ENCODE data around the gene SCAPER. TPM values are rescaled to one million over a fixed set of nuclear protein-coding genes. Genes with fewer than 3 reads are reported as not detected.

Gene SCAPER
- total RNA-seq, 2 experiments from 2014 or later, result 10.4 to 22.3 TPM

DNA sequence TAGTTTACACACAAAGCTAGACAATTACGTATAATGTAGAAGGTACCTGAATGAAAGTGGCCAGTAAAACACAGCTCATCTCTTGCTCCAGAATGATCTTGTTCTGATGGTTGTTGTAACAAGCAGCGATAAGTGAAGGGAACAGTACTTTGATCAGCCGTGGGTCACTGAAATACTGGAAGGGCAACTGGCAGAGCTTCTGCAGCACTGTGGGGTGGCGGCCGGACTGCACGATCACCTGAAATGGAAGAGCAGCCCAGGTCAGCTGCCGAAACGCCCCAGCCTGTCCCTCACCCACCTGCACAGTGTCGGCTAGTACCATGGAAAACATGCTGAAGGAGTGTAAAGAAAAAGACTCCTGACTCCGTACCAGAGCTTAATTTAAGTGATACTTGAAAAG, 551.2 kb downstream of the SCAPER start:
- Histone ChIP-seq H3K4me1 (ENCODE audit: insufficient read depth, low read length, poor library complexity, severe bottlenecking) (no peaks in the 10 kb centered on the region), H3K79me2 (ENCODE audit: insufficient read depth, low read depth, low read length) (no peaks in the 10 kb centered on the region), H3K4me2 (ENCODE audit: low read length) (no peak overlapping the region), H3K27ac (ENCODE audit: low read depth, low read length, poor library complexity, severe bottlenecking) (no peak overlapping the region), H3K9me3 (ENCODE audit: low read length) (no peaks in the 10 kb centered on the region), H3K9me2 (ENCODE audit: insufficient read depth, low read length) (no peaks in the 10 kb centered on the region), H3K36me3 (ENCODE audit: insufficient read depth, low read length) (no peaks in the 10 kb centered on the region), H2AFZ (ENCODE audit: low read length) (no peak overlapping the region), H3K4me3 (ENCODE audit: low read depth, low read length, poor library complexity, severe bottlenecking) (no peak overlapping the region), H4K20me1 (ENCODE audit: insufficient read depth, low read length) (no peaks in the 10 kb centered on the region)
- intact Hi-C loops (cut with micrococcal nuclease; ENCODE audit: unreplicated experiment), result no loop called here
- ChIA-PET CTCF (ENCODE audit: unreplicated experiment) (no interaction called here), POLR2A (interaction anchor here (0.7 to 1.4 kb wide), 3 partner anchors 10 to 41 kb away, joined by 3 to 5 read pairs (median 4); partner anchors contain the start of gene ISL2)
- BruUV-seq (replicated peaks), result no TSS peak
- no peak for DNase-seq (ENCODE audit: low spot score)
- TF ChIP-seq, protein P1, sequence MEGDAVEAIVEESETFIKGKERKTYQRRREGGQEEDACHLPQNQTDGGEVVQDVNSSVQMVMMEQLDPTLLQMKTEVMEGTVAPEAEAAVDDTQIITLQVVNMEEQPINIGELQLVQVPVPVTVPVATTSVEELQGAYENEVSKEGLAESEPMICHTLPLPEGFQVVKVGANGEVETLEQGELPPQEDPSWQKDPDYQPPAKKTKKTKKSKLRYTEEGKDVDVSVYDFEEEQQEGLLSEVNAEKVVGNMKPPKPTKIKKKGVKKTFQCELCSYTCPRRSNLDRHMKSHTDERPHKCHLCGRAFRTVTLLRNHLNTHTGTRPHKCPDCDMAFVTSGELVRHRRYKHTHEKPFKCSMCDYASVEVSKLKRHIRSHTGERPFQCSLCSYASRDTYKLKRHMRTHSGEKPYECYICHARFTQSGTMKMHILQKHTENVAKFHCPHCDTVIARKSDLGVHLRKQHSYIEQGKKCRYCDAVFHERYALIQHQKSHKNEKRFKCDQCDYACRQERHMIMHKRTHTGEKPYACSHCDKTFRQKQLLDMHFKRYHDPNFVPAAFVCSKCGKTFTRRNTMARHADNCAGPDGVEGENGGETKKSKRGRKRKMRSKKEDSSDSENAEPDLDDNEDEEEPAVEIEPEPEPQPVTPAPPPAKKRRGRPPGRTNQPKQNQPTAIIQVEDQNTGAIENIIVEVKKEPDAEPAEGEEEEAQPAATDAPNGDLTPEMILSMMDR (conservative IDR thresholded peaks at IDR 0.05; ENCODE audit: low read length), result no peak
- no peak for TF ChIP-seq EZH2phosphoT487 (IDR thresholded peaks at IDR 0.05; ENCODE audit: borderline replicate concordance, low read depth, low read length)

DNA sequence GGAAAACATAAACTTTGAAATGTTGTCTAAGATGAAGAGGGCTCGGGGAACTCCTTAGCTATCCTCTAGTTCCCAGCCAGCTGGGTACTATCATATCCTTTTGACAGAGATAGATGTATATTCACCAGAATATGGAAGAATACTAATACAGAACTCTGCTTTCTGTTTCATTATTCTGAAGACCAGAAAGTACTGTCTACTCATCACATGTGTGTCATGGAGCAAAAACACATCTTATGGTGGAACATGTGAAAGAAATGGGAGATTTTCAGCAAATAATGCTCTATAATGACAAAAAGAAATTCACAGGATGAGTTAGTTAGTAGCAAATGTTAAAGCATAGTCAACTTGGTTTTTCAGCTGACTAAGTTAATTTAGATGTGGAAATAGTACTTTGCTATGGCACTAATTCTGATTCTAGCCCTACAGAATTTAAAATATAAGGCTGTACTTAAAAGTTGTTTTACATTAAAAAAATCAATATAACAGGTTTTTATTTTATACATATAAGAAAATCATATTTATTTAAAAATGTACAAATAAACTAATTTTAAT, 552.0 kb downstream of the SCAPER start:
- TF ChIP-seq, protein P1 (conservative IDR thresholded peaks at IDR 0.05; ENCODE audit: low read length), result no peak
- TF ChIP-seq EZH2phosphoT487 (IDR thresholded peaks at IDR 0.05; ENCODE audit: borderline replicate concordance, low read depth, low read length), result no peak
- BruUV-seq (replicated peaks), result no TSS peak
- Histone ChIP-seq H3K36me3 (ENCODE audit: insufficient read depth, low read length) (no peaks in the 10 kb centered on the region), H4K20me1 (ENCODE audit: insufficient read depth, low read length) (no peaks in the 10 kb centered on the region), H3K4me3 (ENCODE audit: low read depth, low read length, poor library complexity, severe bottlenecking) (no peak overlapping the region), H3K9me3 (ENCODE audit: low read length) (no peaks in the 10 kb centered on the region), H3K4me1 (ENCODE audit: insufficient read depth, low read length, poor library complexity, severe bottlenecking) (no peaks in the 10 kb centered on the region), H3K79me2 (ENCODE audit: insufficient read depth, low read depth, low read length) (no peaks in the 10 kb centered on the region), H2AFZ (ENCODE audit: low read length) (no peak overlapping the region), H3K4me2 (ENCODE audit: low read length) (no peak overlapping the region), H3K9me2 (ENCODE audit: insufficient read depth, low read length) (no peaks in the 10 kb centered on the region), H3K27ac (ENCODE audit: low read depth, low read length, poor library complexity, severe bottlenecking) (no peak overlapping the region)
- ChIA-PET CTCF (ENCODE audit: unreplicated experiment) (no interaction called here), POLR2A (no interaction called here)
- DNase-seq (ENCODE audit: low spot score), result no peak
- intact Hi-C loops (cut with micrococcal nuclease; ENCODE audit: unreplicated experiment), result no loop called here

- no peaks in the 10 kb centered on the region for H3K79me2 ChIP-seq (ENCODE audit: insufficient read depth, low read depth, low read length)
- H3K4me2 ChIP-seq (ENCODE audit: low read length), result no peak overlapping the region
- DNase-seq (ENCODE audit: low spot score), result no peak
- intact Hi-C loops (cut with micrococcal nuclease; ENCODE audit: unreplicated experiment), result no loop called here
- H4K20me1 ChIP-seq (ENCODE audit: insufficient read depth, low read length), result no peaks in the 10 kb centered on the region; the same call in 1 of the 2 replicates
- CTCF ChIA-PET (ENCODE audit: unreplicated experiment), result no interaction called here
- no peaks in the 10 kb centered on the region for H3K9me3 ChIP-seq (ENCODE audit: low read length)
- POLR2A ChIA-PET, result interaction anchor here (0.6 kb wide), 1 partner anchor 1492 kb away, joined by 3 read pairs; no protein-coding TSS in a partner anchor
- H3K4me3 ChIP-seq (ENCODE audit: low read depth, low read length, poor library complexity, severe bottlenecking), result no peak overlapping the region
- no peak overlapping the region for H2AFZ ChIP-seq (ENCODE audit: low read length)
- no peak overlapping the region for H3K27ac ChIP-seq (ENCODE audit: low read depth, low read length, poor library complexity, severe bottlenecking)
- no peaks in the 10 kb centered on the region for H3K36me3 ChIP-seq (ENCODE audit: insufficient read depth, low read length)
- H3K4me1 ChIP-seq (ENCODE audit: insufficient read depth, low read length, poor library complexity, severe bottlenecking), result no peaks in the 10 kb centered on the region
- TF ChIP-seq EZH2phosphoT487 (IDR thresholded peaks at IDR 0.05; ENCODE audit: borderline replicate concordance, low read depth, low read length), result no peak
- TF ChIP-seq, protein P1 (conservative IDR thresholded peaks at IDR 0.05; ENCODE audit: low read length), result no peak
- BruUV-seq (replicated peaks), result no TSS peak
- no peaks in the 10 kb centered on the region for H3K9me2 ChIP-seq (ENCODE audit: insufficient read depth, low read length)
These were observed 555.7 kb downstream of the SCAPER start for GRCh38 chr15:76349301-76350070.

All from OCI-LY7 (cell line).